Measurements from ENCODE around the gene CYTH4.

GRCh38 chr22:37260155-37260795, 22.0 kb upstream of the CYTH4 start:
- TF ChIP-seq YY1 (IDR thresholded peaks at IDR 0.05; ENCODE audit: insufficient read depth, insufficient read length), result no peak
- no peak for TF ChIP-seq ZNF274 (IDR thresholded peaks at IDR 0.05; ENCODE audit: low read depth, low read length)
